Ovary (tissue), 9 donors: Measurements from ENCODE around the gene RNASE13. TPM values are rescaled to one million over a fixed set of nuclear protein-coding genes. Genes with fewer than 3 reads are reported as not detected.

Experiments
- DNase-seq, 5 donors: peaks; one replicate each; pipeline ENCODE4 v3.0.0-alpha.2; 2019 to 2020
- H3K27ac ChIP-seq, 2 donors: fragments of 200-600 bp; one replicate each; pipeline versions ENCODE4 v1.5.1 to v1.8.0; 2019 to 2022
- H3K27me3 ChIP-seq: fragments of 200-600 bp; one replicate; pipeline ENCODE4 v1.8.0; 2022
- H3K36me3 ChIP-seq: fragments of 200-600 bp; sonication (generic); one replicate; pipeline ENCODE4 v1.5.1; 2019
- H3K4me1 ChIP-seq: one replicate; pipeline ENCODE4 v1.8.1; 2013; ENCODE audit warnings: mild to moderate bottlenecking, moderate library complexity; ENCODE audit not compliant: insufficient read depth
- H3K4me3 ChIP-seq: fragments of 200-600 bp; sonication (generic); one replicate; pipeline ENCODE4 v1.5.1; 2017
- H3K9me3 ChIP-seq, 2 donors: fragments of 200-600 bp in 1 of 2; sonication (generic) in 1 of 2; one replicate each; pipeline versions ENCODE4 v1.5.1 to v1.8.1; 2013 to 2019; ENCODE audit warnings: mild to moderate bottlenecking in 1 of 2, moderate library complexity in 1 of 2
- EP300 ChIP-seq: sonication (generic); formaldehyde crosslinking; IDR thresholded peaks from one replicate; pipeline ENCODE4 v1.6.1; 2017; ENCODE audit warnings: antibody characterized with exemption
- POLR2A ChIP-seq: fragments of 450-650 bp; IDR thresholded peaks from one replicate; pipeline ENCODE4 v1.6.1; 2017; ENCODE audit warnings: antibody characterized with exemption, mild to moderate bottlenecking, moderate library complexity
- WGBS, 3 donors: extraction: QIAGEN DNeasy Blood & Tissue Kit in 1 of 3; methylation state at CpG; one replicate each; pipeline versions ENCODE4 v1.1.5 to v1.1.7; 2013 to 2017; 5-methylcytosine and 5-hydroxymethylcytosine counted together
- intact Hi-C, 4 donors: fragments of 100-400 bp; cut with DNase I; formaldehyde crosslinking; loops; one replicate each; pipeline versions ENCODE4 v1.11.0 to v1.15.1; 2022 to 2023
- polyA plus RNA-seq, 2 donors: library from polyadenylated mRNA; stranded (reverse); fragments of 200-250 nt in 1 of 2; fragments of 350-450 nt in 1 of 2; fragmentation: Illumina TruSeq in 1 of 2; extraction: RNeasy Lipid Tissue Mini Kit (QIAGEN cat#74804) in 1 of 2; gene quantifications; one replicate each; pipeline ENCODE4 v1.2.3, GENCODE V29; 2013 to 2014
- total RNA-seq, 7 donors: library from RNA; depleted of rRNA in 2 of 7; stranded (reverse); fragments of >200 nt in 2 of 7; fragmentation: NEBNext Ultra II Directional in 3 of 7; extraction: Animal tissue kit (Norgen Biotek cat#: 25700) in 3 of 7; gene quantifications; one replicate each; pipeline versions ENCODE4 v1.1.0 to v1.2.4, GENCODE V29; 2016 to 2023
- TF ChIP-seq, protein P1 (sequence below), 3 donors: fragments of 450-650 bp in 2 of 3; fragments of 200-600 bp in 1 of 3; IDR thresholded peaks; one replicate each; pipeline versions ENCODE4 v1.5.1 to v1.8.0; 2016 to 2022; ENCODE audit warnings: antibody characterized with exemption in 3 of 3, mild to moderate bottlenecking in 1 of 3
- donor health status: DM: no; HTN: no; CAD: no; lungs with moderate emphysema.
- donor health status: DM: no; HTN: no; CAD: no.
- donor health status: Bipolar disorder and iron deficiency.
- donor health status: DM: yes; HTN: yes; CAD: no.
- donor health status: DM: no; HTN: no; CAD: no.
- donor health status: DM: yes; HTN: yes; CAD: no.

Gene RNASE13
- total and polyA plus RNA-seq, 9 donors: not detected

DNA sequence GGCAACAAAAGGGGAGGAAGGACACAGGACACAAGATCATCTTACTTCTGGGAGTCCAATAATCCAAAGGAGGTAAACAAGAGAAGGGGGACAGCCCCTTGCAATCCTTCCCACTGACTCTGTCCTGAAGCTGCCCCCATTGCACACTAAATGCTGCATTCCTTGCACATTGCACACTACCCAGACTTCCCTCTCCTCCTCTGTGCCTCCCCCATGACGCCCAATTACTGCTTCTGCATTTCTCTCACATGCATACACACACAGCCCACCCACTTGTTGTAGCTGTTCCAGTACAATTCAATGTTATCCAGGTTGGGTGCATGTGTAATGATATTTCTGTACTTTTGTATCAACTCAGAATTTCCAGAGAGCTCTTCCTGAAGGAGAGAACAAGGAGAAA, 15.2 kb downstream of the RNASE13 start:
- H3K4me3 ChIP-seq: no peak overlapping the region
- TF ChIP-seq POLR2A (no peak), EP300 (no peak)
- TF ChIP-seq, protein P1, sequence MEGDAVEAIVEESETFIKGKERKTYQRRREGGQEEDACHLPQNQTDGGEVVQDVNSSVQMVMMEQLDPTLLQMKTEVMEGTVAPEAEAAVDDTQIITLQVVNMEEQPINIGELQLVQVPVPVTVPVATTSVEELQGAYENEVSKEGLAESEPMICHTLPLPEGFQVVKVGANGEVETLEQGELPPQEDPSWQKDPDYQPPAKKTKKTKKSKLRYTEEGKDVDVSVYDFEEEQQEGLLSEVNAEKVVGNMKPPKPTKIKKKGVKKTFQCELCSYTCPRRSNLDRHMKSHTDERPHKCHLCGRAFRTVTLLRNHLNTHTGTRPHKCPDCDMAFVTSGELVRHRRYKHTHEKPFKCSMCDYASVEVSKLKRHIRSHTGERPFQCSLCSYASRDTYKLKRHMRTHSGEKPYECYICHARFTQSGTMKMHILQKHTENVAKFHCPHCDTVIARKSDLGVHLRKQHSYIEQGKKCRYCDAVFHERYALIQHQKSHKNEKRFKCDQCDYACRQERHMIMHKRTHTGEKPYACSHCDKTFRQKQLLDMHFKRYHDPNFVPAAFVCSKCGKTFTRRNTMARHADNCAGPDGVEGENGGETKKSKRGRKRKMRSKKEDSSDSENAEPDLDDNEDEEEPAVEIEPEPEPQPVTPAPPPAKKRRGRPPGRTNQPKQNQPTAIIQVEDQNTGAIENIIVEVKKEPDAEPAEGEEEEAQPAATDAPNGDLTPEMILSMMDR (IDR thresholded peaks at IDR 0.05): no peak
- WGBS, 3 donors: 44 to 67% (median 48%) methylated on average over 1 of the region's 1 CpG
- H3K4me1 ChIP-seq: peaks cover 7% of the 10 kb centered on the region
- H3K27ac ChIP-seq: no peak overlapping the region
- intact Hi-C loops: loop anchor here in 2 of 4 donors (5.0 to 10.0 kb wide), 2 partner anchors 73 to 85 kb away; partner anchors contain the start of gene TMEM253 (in 1 of the 2)
- no peak for DNase-seq
- H3K27me3 ChIP-seq: no peaks in the 10 kb centered on the region
- no peaks in the 10 kb centered on the region for H3K36me3 ChIP-seq
- no peaks in the 10 kb centered on the region for H3K9me3 ChIP-seq

DNA sequence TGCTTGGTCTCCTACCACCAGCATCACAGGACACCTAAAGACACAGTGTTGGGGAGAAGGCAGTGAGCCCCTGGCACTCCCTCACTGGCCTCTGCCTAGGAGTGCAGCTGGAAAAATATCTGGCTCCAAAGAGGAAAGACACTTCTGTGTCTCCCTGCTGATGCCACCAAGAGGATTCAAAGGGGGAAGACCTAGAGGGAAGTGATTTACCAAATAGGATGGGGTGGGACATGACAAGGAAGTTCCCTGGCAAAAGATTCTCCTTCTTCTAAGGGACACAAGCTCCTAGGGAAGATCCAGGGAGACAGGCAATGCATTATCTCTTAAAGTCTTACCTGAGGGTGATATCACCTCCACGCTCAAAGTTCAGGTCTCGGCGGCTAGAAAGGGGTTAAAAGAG, 15.8 kb downstream of the RNASE13 start:
- no peak overlapping the region for H3K27ac ChIP-seq
- DNase-seq: no peak
- H3K27me3 ChIP-seq: no peaks in the 10 kb centered on the region
- H3K4me1 ChIP-seq: peaks cover 7% of the 10 kb centered on the region
- intact Hi-C loops: loop anchor here in 2 of 4 donors (5.0 to 10.0 kb wide), 2 partner anchors 74 to 86 kb away; partner anchors contain the start of gene TMEM253 (in 1 of the 2)
- WGBS, 3 donors: 76 to 90% (median 85%) methylated on average over 3 of the region's 3 CpGs
- H3K9me3 ChIP-seq: no peaks in the 10 kb centered on the region
- H3K36me3 ChIP-seq: no peaks in the 10 kb centered on the region
- no peak overlapping the region for H3K4me3 ChIP-seq
- TF ChIP-seq POLR2A: no peak
- TF ChIP-seq EP300: no peak
- TF ChIP-seq, protein P1 (IDR thresholded peaks at IDR 0.05): no peak

DNA sequence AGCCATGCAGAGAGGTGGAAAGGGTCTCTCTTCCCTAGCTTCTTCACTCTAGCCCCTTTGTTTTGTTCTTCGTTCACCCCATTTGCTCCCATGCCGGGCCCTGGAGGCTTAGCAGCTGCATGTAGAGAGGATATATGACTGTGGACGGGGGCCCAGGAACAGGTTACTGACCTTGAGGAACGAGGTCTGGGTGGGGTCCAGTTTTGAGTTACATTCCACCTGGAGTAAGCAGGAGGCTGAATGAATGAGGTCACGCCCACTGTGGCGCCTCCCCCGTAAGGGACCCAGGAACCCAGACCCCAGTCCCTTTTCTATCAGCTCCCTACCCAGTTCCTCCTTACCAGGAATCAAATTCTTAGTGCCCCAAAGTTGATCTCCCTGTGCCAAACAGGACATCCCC, 16.3 kb downstream of the RNASE13 start:
- 52 to 66% (median 58%) methylated on average over 7 of the region's 7 CpGs for WGBS, 3 donors
- no peaks in the 10 kb centered on the region for H3K9me3 ChIP-seq
- no peak overlapping the region for H3K4me3 ChIP-seq
- no peaks in the 10 kb centered on the region for H3K36me3 ChIP-seq
- H3K27me3 ChIP-seq: no peaks in the 10 kb centered on the region
- DNase-seq: no peak
- no peak overlapping the region for H3K27ac ChIP-seq
- TF ChIP-seq POLR2A (no peak), EP300 (no peak)
- TF ChIP-seq, protein P1 (IDR thresholded peaks at IDR 0.05): no peak
- intact Hi-C loops: loop anchor here in 2 of 4 donors (5.0 to 10.0 kb wide), 2 partner anchors 74 to 87 kb away; partner anchors contain the start of gene TMEM253 (in 1 of the 2)
- peaks cover 7% of the 10 kb centered on the region for H3K4me1 ChIP-seq

DNA sequence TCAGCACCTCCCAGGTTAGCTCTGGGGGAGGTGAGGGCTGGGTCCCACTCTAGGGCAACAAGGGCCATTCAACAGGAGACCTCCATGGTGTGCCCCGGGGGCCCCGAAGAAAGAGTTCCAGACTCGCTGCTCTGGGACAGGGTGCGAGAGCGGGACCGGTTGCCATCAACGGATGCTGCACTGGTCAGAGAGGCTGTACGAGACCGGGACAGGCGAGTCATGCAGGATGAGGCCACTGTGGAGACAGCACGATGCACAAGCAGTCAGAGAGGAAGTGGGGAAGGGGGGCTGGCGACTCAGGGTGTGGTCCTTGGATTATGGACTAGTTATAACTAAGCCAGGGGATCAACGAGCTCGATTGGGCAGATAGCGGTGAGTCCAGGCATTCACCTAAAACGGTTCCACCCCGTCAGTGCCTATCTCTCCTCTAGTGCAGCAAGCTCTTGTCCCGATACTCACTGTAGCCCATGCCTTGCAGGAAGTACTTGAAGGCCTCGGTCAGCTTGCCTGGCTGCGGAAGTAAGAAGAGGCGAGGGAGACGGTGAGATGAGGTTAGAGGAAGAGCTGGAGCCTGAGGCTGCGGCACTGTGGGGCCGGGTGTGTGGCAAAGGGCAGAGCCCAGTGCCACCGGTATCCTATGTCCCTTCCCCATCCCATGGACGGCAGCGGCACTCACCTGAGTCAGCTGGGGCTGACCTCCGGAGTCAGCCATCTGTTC, 16.9 kb downstream of the RNASE13 start:
- Histone ChIP-seq H3K27me3 (no peaks in the 10 kb centered on the region), H3K36me3 (no peaks in the 10 kb centered on the region), H3K4me3 (no peak overlapping the region), H3K27ac (peak overlapping the region in 1 of 2 donors; percentile 27), H3K4me1 (peaks cover 6% of the 10 kb centered on the region), H3K9me3 (no peaks in the 10 kb centered on the region)
- intact Hi-C loops: loop anchor here in 2 of 4 donors (5.0 to 10.0 kb wide), 2 partner anchors 75 to 87 kb away; partner anchors contain the start of gene TMEM253 (in 1 of the 2)
- no peak for TF ChIP-seq EP300
- no peak for TF ChIP-seq POLR2A
- DNase-seq: no peak
- WGBS, 3 donors: 73 to 77% (median 74%) methylated on average over 28 of the region's 28 CpGs
